Heart right ventricle (tissue), 16 donors: ENCODE measurements around the gene RASGRP1. TPM values are rescaled to one million over a fixed set of nuclear protein-coding genes. Genes with fewer than 3 reads are reported as not detected.

Experiments
- ATAC-seq, 8 donors: fragments of 200-7000 bp; cut with Tn5 transposase; one replicate each; pipeline ENCODE4 v1.9.1; 2020; ENCODE audit warnings: mild to moderate bottlenecking in 8 of 8, moderate library complexity in 8 of 8, moderate number of reproducible peaks in 1 of 8
- DNase-seq, 2 donors: peaks; one replicate each; pipeline ENCODE4 v3.0.0-alpha.2; 2020
- H3K27ac ChIP-seq, 10 donors: fragments of 200-600 bp; sonication (generic) in 2 of 10; one replicate each; pipeline versions ENCODE4 v1.5.0 to v1.8.0; 2020 to 2022; ENCODE audit warnings: mild to moderate bottlenecking in 3 of 10
- H3K27me3 ChIP-seq, 7 donors: fragments of 200-600 bp; one replicate each; pipeline ENCODE4 v1.8.0; 2021 to 2022; ENCODE audit warnings: mild to moderate bottlenecking in 2 of 7
- H3K36me3 ChIP-seq, 9 donors: fragments of 200-600 bp; sonication (generic) in 1 of 9; one replicate each; pipeline versions ENCODE4 v1.5.0 to v1.8.0; 2020 to 2022; ENCODE audit warnings: mild to moderate bottlenecking in 2 of 9
- H3K4me1 ChIP-seq, 9 donors: fragments of 200-600 bp; sonication (generic) in 1 of 9; one replicate each; pipeline versions ENCODE4 v1.5.0 to v1.8.0; 2020 to 2022; ENCODE audit warnings: mild to moderate bottlenecking in 4 of 9
- H3K4me3 ChIP-seq, 10 donors: fragments of 200-600 bp; sonication (generic) in 2 of 10; one replicate each; pipeline versions ENCODE4 v1.5.0 to v1.8.0; 2020 to 2022; ENCODE audit warnings: mild to moderate bottlenecking in 7 of 10, moderate library complexity in 2 of 10
- H3K9me3 ChIP-seq, 11 donors: fragments of 200-600 bp in 10 of 11; sonication (generic) in 2 of 11; one replicate each; pipeline versions ENCODE4 v1.5.0 to v1.8.0; 2013 to 2022; ENCODE audit warnings: mild to moderate bottlenecking in 2 of 11, control low read depth in 1 of 11, moderate library complexity in 1 of 11
- WGBS, 2 donors: extraction: QIAGEN DNeasy Blood & Tissue Kit; methylation state at CpG; one replicate each; pipeline ENCODE4 v1.1.7; 2013; ENCODE audit warnings: inconsistent platforms in 1 of 2; 5-methylcytosine and 5-hydroxymethylcytosine counted together
- intact Hi-C, 10 donors: fragments of 100-400 bp; cut with DNase I; formaldehyde crosslinking; loops; one replicate each; pipeline versions ENCODE4 v1.11.1 to v1.14.2; 2022
- long read RNA-seq, 3 donors: library from polyadenylated mRNA; unstranded; transcript quantifications; one replicate each; pipeline ENCODE4 v2.0.0, GENCODE V29; 2020 to 2021
- polyA plus RNA-seq, 2 donors: library from polyadenylated mRNA; stranded (reverse); fragments of 200-250 nt; gene quantifications; one replicate each; pipeline ENCODE4 v1.2.3, GENCODE V29; 2013
- total RNA-seq, 10 donors: library from RNA; stranded (reverse); fragmentation: NEBNext Ultra II Directional in 3 of 10; extraction: Animal tissue kit (Norgen Biotek cat#: 25700) in 3 of 10; gene quantifications; one replicate each; pipeline versions ENCODE4 v1.2.1 to v1.2.4, GENCODE V29; 2021 to 2023
- TF ChIP-seq, protein P1 (sequence below), 9 donors: fragments of 200-600 bp; sonication (generic) in 2 of 9; IDR thresholded peaks; one replicate each; pipeline versions ENCODE4 v1.5.0 to v1.8.0; 2021 to 2022; ENCODE audit warnings: antibody characterized with exemption in 9 of 9, mild to moderate bottlenecking in 5 of 9, moderate library complexity in 1 of 9
- donor health status: Arrhythmogenic right ventricular cardiomyopathy.
- donor health status: ischemic (EF 13 %, LVEDD 7.1; RV severe dilation, severe dysfunction).
- donor health status: healthy with polysubstance abuse.
- donor health status: DM: no; HTN: yes; CAD: no.
- donor health status: DM: no; HTN: no; CAD: no.
- donor health status: ischemic (EF 25% LVEDD 6.9; RV normal size, moderate dysfunction).
- donor health status: ischemic (EF 25% LVEDD 5.7; RV mildly dilated, moderate dysfunction).
- donor health status: healthy.
- donor health status: DM: yes; HTN: yes; CAD: no.
- donor health status: Ischemic cardiomyopathy.
- donor health status: ischemic (EF 35%, LVEDD 5.7; RV mildly dilated, moderate dysfunction).
- donor health status: nonischemic (EF 11% LVEDD 7.7; RV severe dilation, severe dysfunction).
- donor health status: DM: yes; HTN: yes; CAD: no.
- donor health status: PGD.
- donor health status: ischemic (EF 29% LVEDD 5.4; RV normal size, mild dysfunction).
- donor health status: nonischemic (EF 23%, LVEDD 6.1; RV moderate dilation, normal function).

Gene RASGRP1
- total RNA-seq (1 to 10 TPM in 1 of 10 donors, under 1 TPM in 9; 0.19 to 3.0 (median 0.50) TPM), polyA plus RNA-seq (under 1 TPM in 1 of 2 donors, not detected in 1; 0.04 TPM)
- long read RNA-seq, donor 1, partial matches to known transcripts: 0 of 1 reads
- long read RNA-seq, donor 1, other reads (novel, unspliced or antisense): 1 of 1 reads
- long read RNA-seq, donor 2, partial matches to known transcripts: 0 of 3 reads
- long read RNA-seq, donor 2, other reads (novel, unspliced or antisense): 3 of 3 reads
- long read RNA-seq, donor 3, partial matches to known transcripts: 0 of 4 reads
- long read RNA-seq, donor 3, other reads (novel, unspliced or antisense): 3 of 4 reads

DNA sequence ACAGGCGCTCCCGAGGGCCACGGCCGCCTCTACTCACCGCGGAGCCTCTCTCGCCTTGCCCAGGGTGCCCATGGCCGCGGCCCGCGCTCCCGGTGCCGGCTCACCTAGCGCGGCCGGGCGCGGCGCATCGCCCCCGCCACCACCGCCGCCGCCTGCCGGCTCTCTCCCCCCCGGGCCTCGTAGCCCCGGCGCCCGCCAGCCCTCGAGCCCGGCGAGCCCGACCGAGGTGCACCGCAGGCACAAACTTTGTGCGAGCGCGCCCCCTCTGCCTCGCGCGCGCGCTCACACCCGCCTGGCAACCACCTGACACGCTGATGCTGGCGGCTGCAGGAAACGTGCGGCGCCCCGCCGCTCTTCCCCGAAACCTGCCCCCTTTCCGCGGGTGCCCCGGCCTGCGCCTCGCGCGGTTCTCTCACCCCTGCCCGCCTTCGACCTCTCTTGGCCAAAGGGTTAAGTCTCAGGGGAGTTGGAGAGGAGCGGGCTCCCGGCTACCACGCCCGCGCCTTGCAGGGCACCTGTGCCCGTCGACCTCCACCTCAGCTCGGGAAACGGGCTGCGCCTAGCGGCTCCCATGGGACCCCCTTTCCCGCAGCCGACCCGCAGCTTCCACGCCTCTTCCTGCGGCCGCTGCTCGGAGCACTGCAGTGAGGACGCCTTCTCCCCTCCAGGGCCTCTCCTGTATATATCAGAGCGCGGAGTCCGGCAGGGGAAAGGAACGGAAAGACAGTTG, at the start of gene RASGRP1:
RASGRP1 (minus strand) TSS at position 258 of the 730 bp plus-strand sequence; CDS start at position 72, 186 bp downstream.
- Histone ChIP-seq H3K4me1 (peaks cover 0 to 20% (median 12%) of the 10 kb centered on the region in 9 donors), H3K9me3 (no peaks in the 10 kb centered on the region), H3K27me3 (peaks cover 0 to 41% (median 31%) of the 10 kb centered on the region in 7 donors), H3K27ac (peak within 1 kb of the TSS in 1 of 10 donors; percentile 90), H3K36me3 (no peaks in the 10 kb centered on the region), H3K4me3 (peak within 1 kb of the TSS; percentile 38 to 71 (median 58))
- 2 to 3% methylated on average over 73 to 85 of the region's 85 CpGs for WGBS, 2 donors
- DNase-seq (peak; percentile 24 to 61), ATAC-seq (peak; percentile 79 to 87 (median 84))
- intact Hi-C loops: loop anchor here in 9 of 10 donors (1.0 to 10.0 kb wide), 12 partner anchors 58 to 133 kb away; no protein-coding TSS in a partner anchor
- TF ChIP-seq, protein P1, sequence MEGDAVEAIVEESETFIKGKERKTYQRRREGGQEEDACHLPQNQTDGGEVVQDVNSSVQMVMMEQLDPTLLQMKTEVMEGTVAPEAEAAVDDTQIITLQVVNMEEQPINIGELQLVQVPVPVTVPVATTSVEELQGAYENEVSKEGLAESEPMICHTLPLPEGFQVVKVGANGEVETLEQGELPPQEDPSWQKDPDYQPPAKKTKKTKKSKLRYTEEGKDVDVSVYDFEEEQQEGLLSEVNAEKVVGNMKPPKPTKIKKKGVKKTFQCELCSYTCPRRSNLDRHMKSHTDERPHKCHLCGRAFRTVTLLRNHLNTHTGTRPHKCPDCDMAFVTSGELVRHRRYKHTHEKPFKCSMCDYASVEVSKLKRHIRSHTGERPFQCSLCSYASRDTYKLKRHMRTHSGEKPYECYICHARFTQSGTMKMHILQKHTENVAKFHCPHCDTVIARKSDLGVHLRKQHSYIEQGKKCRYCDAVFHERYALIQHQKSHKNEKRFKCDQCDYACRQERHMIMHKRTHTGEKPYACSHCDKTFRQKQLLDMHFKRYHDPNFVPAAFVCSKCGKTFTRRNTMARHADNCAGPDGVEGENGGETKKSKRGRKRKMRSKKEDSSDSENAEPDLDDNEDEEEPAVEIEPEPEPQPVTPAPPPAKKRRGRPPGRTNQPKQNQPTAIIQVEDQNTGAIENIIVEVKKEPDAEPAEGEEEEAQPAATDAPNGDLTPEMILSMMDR (IDR thresholded peaks at IDR 0.05): peak in 3 of 9 donors; percentile 27 to 39 (median 32)

DNA sequence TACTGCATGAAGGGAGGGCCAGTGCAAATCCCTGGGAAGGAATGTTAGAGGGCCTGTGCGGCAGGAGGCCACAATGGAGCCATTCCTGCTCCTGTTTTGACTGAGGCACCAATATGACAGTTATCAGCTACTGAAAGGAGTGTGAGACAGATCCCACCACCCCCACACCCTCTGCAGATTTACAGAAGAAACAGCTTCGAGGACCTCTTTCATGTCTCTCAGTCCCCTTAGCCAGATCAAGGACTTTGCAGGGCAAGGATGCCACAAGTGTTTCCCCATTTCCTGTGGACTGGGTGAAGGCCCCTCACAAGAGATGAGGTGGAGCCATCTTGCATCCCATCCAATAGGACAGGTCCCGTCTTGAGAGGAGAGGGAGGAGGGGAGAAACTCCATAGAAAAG, 48.5 kb upstream of the RASGRP1 start:
- H3K9me3 ChIP-seq: no peaks in the 10 kb centered on the region
- intact Hi-C loops: no loop called here
- DNase-seq: no peak
- TF ChIP-seq, protein P1 (IDR thresholded peaks at IDR 0.05): no peak
- no peak for ATAC-seq
- H3K27ac ChIP-seq: no peak overlapping the region
- H3K27me3 ChIP-seq: peaks cover 0 to 3% (median 0%) of the 10 kb centered on the region in 7 donors
- WGBS, 2 donors: 80 to 82% methylated on average over 3 of the region's 3 CpGs
- H3K4me1 ChIP-seq: peaks cover 0 to 3% (median 0%) of the 10 kb centered on the region in 9 donors
- H3K36me3 ChIP-seq: no peaks in the 10 kb centered on the region
- H3K4me3 ChIP-seq: no peak overlapping the region

DNA sequence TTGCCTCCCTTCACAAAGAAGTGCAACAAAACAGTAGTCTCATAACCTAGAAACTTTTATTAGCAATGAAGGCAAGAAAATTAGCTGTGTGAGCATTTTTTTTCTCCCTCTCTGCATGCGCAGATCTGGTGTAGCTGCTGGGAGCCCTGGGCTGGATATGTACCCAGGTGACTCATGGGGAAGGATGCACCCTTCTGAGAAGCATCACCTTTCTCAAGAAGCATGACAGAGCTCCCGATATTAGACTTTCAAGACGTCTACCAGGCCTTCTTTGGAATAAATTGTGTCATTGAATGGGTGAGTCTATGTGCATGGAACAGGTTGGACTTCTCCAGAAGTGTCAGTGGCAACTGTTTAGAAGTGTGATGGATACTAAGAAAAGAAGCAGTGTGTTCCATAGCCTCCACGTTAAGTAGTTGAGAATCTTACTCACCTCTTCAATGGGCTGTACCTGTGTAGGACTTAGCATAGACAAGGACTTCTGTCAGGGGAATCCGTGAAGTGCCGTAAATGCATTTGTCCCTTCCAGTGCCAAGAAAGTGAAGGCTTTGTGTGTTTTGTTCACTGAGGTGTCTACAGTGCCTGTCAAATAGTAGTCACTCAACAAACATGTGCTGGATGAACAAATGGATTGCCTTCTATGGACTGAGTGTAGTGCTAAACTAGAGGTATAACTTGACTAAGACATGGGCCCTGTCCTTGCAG, 47.7 kb upstream of the RASGRP1 start:
- H3K4me1 ChIP-seq: peaks cover 0 to 3% (median 0%) of the 10 kb centered on the region in 9 donors
- WGBS, 2 donors: 87 to 90% methylated on average over 6 of the region's 6 CpGs
- H3K9me3 ChIP-seq: no peaks in the 10 kb centered on the region
- DNase-seq (no peak), ATAC-seq (no peak)
- H3K36me3 ChIP-seq: no peaks in the 10 kb centered on the region
- peaks cover 0 to 4% (median 0%) of the 10 kb centered on the region in 7 donors for H3K27me3 ChIP-seq
- intact Hi-C loops: no loop called here
- TF ChIP-seq, protein P1 (IDR thresholded peaks at IDR 0.05): no peak
- no peak overlapping the region for H3K27ac ChIP-seq
- H3K4me3 ChIP-seq: no peak overlapping the region

DNA sequence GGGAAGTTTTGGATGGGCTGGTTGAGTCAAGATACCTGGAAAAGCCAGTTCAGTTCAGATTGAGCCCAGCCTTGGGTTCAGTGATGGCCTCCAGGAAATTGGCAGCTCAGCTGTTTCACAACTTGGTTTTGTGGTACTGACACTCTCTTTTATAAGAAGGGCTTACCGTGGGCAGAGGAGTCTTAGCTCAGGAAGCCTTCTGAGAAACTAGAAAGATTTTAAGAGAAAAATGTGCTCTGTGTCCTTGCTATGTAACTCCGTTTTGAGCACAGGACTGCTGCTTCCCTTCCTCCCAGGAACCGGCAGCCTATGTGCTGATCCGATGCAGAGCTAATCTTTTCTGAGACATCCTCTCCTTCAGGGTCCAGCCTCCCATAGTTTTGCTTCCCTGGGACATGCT, 46.6 kb upstream of the RASGRP1 start:
- peaks cover 0 to 4% (median 0%) of the 10 kb centered on the region in 7 donors for H3K27me3 ChIP-seq
- ATAC-seq (no peak), DNase-seq (no peak)
- no peaks in the 10 kb centered on the region for H3K9me3 ChIP-seq
- H3K4me1 ChIP-seq: peaks cover 0 to 3% (median 0%) of the 10 kb centered on the region in 9 donors
- peak overlapping the region in 1 of 10 donors; percentile 64 for H3K27ac ChIP-seq
- TF ChIP-seq, protein P1 (IDR thresholded peaks at IDR 0.05): no peak
- 78 to 84% methylated on average over 4 of the region's 4 CpGs for WGBS, 2 donors
- H3K36me3 ChIP-seq: no peaks in the 10 kb centered on the region
- H3K4me3 ChIP-seq: no peak overlapping the region
- intact Hi-C loops: no loop called here
